Measurements from ENCODE around the gene NCAPD2. TPM values are rescaled to one million over a fixed set of nuclear protein-coding genes. Genes with fewer than 3 reads are reported as not detected.

NCAPD2 gene
- total and polyA plus RNA-seq, 2 donors (not counting 1 experiment from before 2014, with no cell fraction given) = 19.9 to 42.1 TPM

GRCh38 chr12:6500466-6500865 is 6.6 kb downstream of the NCAPD2 start:
- WGBS (ENCODE audit: insufficient coverage) = 94% methylated on average over 2 of the region's 2 CpGs
- Histone ChIP-seq H4K20me1 (ENCODE audit: control insufficient read depth, insufficient read depth, low read length, poor library complexity, severe bottlenecking) (no peaks in the 10 kb centered on the region), H3K4me2 (replicated peaks; ENCODE audit: low read depth, low read length, poor library complexity, severe bottlenecking) (no peak overlapping the region), H3K9me3 (ENCODE audit: control extremely low read depth in 1 of 3, control insufficient read depth in 2 of 3, insufficient read depth in 1 of 3, low read length in 2 of 3) (no peaks in the 10 kb centered on the region), H3K4me1 (ENCODE audit: control insufficient read depth in 2 of 2, insufficient read depth in 2 of 2, low read length in 2 of 2) (peaks cover 3 to 4% of the 10 kb centered on the region in 2 donors), H3K9ac (ENCODE audit: low read length) (no peak overlapping the region), H3K27ac (ENCODE audit: low read length in 2 of 2) (no peak overlapping the region), H2AFZ (ENCODE audit: insufficient read depth, low read depth, low read length, poor library complexity, severe bottlenecking) (no peak overlapping the region), H3K36me3 (replicated peaks in 1 of 2; ENCODE audit: control extremely low read depth in 1 of 2, control insufficient read depth in 1 of 2, extremely low read depth in 1 of 2, insufficient read depth in 2 of 2, low read length in 1 of 2) (peaks cover 1 to 36% of the 10 kb centered on the region in 2 experiments), H3K4me3 (ENCODE audit: control extremely low read depth in 1 of 5, extremely low read depth in 1 of 5, insufficient read depth in 1 of 5, low read depth in 2 of 5, low read length in 4 of 5) (no peak overlapping the region), H3K79me2 (ENCODE audit: control insufficient read depth, insufficient read depth, low read length) (peaks cover 65% of the 10 kb centered on the region), H3K27me3 (replicated peaks in 1 of 4; ENCODE audit: control extremely low read depth in 1 of 4, control insufficient read depth in 3 of 4, insufficient read depth in 4 of 4, low read length in 3 of 4) (no peaks in the 10 kb centered on the region)
- no peak for TF ChIP-seq CTCF (IDR thresholded peaks at IDR 0.05)
- Mint-ChIP-seq H3K27me3 (no peaks in the 10 kb centered on the region), H3K27ac (no peak overlapping the region), H3K4me3 (no peak overlapping the region), H3K4me1 (peaks cover 5% of the 10 kb centered on the region), H3K9me3 (ENCODE audit: insufficient read depth) (no peaks in the 10 kb centered on the region)
- CTCF ChIA-PET = interaction anchor here (1.0 to 1.3 kb wide), 3 partner anchors 9 to 75 kb away, joined by 3 to 4 read pairs (median 3); no protein-coding TSS in a partner anchor
- POLR2A ChIA-PET = no interaction called here
- intact Hi-C loops (cut with micrococcal nuclease) = no loop called here
- no peak for ATAC-seq (ENCODE audit: low read depth)
- no peak for DNase-seq

- Histone ChIP-seq H3K79me2 (ENCODE audit: control insufficient read depth, insufficient read depth, low read length) (peaks cover 44% of the 10 kb centered on the region), H3K9ac (ENCODE audit: low read length) (no peak overlapping the region), H3K9me3 (ENCODE audit: control extremely low read depth in 1 of 3, control insufficient read depth in 2 of 3, insufficient read depth in 1 of 3, low read length in 2 of 3) (no peaks in the 10 kb centered on the region), H3K27me3 (replicated peaks in 1 of 4; ENCODE audit: control extremely low read depth in 1 of 4, control insufficient read depth in 3 of 4, insufficient read depth in 4 of 4, low read length in 3 of 4) (no peaks in the 10 kb centered on the region), H3K4me3 (ENCODE audit: control extremely low read depth in 1 of 5, extremely low read depth in 1 of 5, insufficient read depth in 1 of 5, low read depth in 2 of 5, low read length in 4 of 5) (no peak overlapping the region), H3K4me1 (ENCODE audit: control insufficient read depth in 2 of 2, insufficient read depth in 2 of 2, low read length in 2 of 2) (no peaks in the 10 kb centered on the region), H4K20me1 (ENCODE audit: control insufficient read depth, insufficient read depth, low read length, poor library complexity, severe bottlenecking) (no peaks in the 10 kb centered on the region), H3K27ac (ENCODE audit: low read length in 2 of 2) (no peak overlapping the region), H3K4me2 (replicated peaks; ENCODE audit: low read depth, low read length, poor library complexity, severe bottlenecking) (no peak overlapping the region), H3K36me3 (replicated peaks in 1 of 2; ENCODE audit: control extremely low read depth in 1 of 2, control insufficient read depth in 1 of 2, extremely low read depth in 1 of 2, insufficient read depth in 2 of 2, low read length in 1 of 2) (peaks cover 0 to 37% of the 10 kb centered on the region in 2 experiments), H2AFZ (ENCODE audit: insufficient read depth, low read depth, low read length, poor library complexity, severe bottlenecking) (no peak overlapping the region)
- no peak for DNase-seq
- ATAC-seq (ENCODE audit: low read depth) = no peak
- ChIA-PET POLR2A (no interaction called here), CTCF (no interaction called here)
- Mint-ChIP-seq H3K4me3 (no peak overlapping the region), H3K27me3 (no peaks in the 10 kb centered on the region), H3K27ac (no peak overlapping the region), H3K9me3 (ENCODE audit: insufficient read depth) (no peaks in the 10 kb centered on the region), H3K4me1 (no peaks in the 10 kb centered on the region)
- 96% methylated on average over 7 of the region's 12 CpGs for WGBS (ENCODE audit: insufficient coverage)
- intact Hi-C loops (cut with micrococcal nuclease) = no loop called here
- TF ChIP-seq CTCF (IDR thresholded peaks at IDR 0.05) (no peak), EZH2 (IDR thresholded peaks at IDR 0.05; ENCODE audit: borderline replicate concordance, insufficient read depth, low read depth, low read length, poor library complexity, severe bottlenecking) (no peak)
Measured at GRCh38 chr12:6507102-6507998, 13.4 kb downstream of the NCAPD2 start.

Data from B cell (primary cell).